Measurements from ENCODE around the gene SEC22A. TPM values are rescaled to one million over a fixed set of nuclear protein-coding genes. Genes with fewer than 3 reads are reported as not detected.
A peak's percentile ranks its signal among the peaks of the same experiment; 100 is the strongest.

SEC22A gene
- total RNA-seq, 3 donors from 2014 or later: 11.7 to 13.7 (median 11.8) TPM

DNA sequence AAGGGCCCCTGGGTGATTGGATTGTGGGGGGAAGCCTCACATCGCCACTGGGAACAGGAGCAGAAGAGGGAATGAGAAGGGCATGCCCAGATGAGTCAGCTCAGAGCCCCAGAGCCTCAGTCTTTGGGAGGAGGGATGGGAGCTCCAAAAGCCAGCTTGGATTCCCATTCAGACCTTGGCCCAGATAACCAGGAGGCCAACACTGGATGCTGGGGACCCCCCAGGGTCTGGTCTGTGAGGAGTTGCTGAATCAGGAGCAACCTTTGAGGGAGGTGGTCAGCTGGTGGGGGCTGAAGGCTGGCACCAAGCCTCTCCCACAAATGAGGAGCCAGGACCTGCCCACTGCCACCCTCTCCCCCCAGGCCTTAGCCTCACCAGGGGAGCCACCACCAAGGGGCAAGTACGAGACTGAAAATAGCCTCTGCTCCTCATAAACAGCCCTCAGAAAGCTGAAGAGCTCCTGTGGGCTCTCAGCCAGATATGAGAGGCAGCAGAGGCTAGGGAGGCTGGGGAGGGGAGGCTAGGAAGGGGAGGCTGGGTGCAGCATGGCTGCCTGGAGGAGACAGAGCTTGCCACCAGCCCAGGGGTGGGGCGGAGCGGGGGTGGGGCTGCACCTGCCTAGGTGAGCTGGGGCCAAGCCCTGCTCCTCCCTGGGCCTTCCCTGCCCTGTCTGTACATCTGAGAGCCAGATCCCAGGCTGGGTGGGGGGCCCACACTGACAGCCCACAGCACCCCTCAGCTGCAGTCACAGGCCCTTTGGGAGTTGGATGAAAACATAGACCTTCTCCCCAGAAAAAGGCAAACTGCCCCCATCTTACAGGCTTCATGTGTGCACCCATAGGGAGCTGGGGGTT, 99.8 kb downstream of the SEC22A start:
- Histone ChIP-seq H3K4me3 (no peak overlapping the region), H3K9me3 (no peaks in the 10 kb centered on the region), H3K4me1 (ENCODE audit: low read depth) (no peaks in the 10 kb centered on the region), H3K36me3 (ENCODE audit: low read depth) (no peaks in the 10 kb centered on the region)
- no peak for TF ChIP-seq CTCF (IDR thresholded peaks at IDR 0.05)
- intact Hi-C loops (cut with DNase I, micrococcal nuclease): no loop called here
- no peak for DNase-seq
- ATAC-seq: no peak

DNA sequence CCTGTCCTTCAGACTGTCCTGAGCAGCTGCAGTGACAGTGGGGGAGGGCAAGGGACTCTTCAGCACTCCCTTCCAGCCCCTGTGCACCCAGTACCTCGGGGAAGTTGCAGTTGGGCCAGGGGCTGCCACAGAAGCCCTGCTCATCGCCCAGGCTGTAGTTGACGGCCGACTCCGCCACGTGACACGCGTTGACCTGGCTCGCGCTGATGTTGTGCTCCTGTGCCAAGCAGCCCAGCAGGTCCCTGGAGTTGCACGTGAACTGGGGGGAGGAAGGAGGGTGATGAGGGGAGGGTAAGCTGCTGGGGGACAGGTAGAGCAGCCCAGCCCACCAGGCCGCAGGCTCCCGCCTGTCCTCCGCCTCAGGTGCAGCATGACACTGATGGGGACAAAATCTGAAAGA, 101.2 kb downstream of the SEC22A start:
- DNase-seq: peak in 1 of 3 donors; percentile 40

DNA sequence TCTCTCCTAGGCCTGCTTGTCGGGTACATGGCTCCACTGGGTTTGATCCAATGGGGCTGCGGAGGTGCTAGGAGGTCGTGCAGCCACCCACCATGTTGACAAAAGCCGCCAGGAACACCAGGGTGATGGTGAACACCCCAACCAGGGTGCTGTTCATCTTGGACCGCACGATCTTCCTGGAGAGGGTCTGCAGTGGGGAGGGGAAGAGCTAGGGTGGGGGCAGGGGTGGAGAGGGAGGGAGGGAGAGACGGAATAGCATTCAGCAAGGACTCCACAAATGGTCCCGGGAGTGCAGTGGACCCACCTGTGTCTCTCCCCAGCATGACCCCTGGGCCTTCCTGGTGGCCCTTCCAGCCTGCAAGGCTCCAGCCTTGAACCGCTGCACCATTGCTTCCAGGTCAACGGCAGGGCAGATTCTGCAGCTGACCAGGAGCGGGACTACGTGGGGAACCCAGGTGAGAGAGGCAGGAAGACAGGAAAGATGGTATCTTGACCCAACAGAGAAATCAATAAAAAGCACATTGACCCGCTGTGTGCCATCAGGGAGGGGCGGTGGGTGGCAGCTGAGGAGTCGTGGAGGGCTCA, 102.3 kb downstream of the SEC22A start:
- no peak for TF ChIP-seq CTCF (IDR thresholded peaks at IDR 0.05)
- no peaks in the 10 kb centered on the region for H3K36me3 ChIP-seq (ENCODE audit: low read depth)
- DNase-seq (peak in 1 of 3 donors; percentile 25), ATAC-seq (no peak)
- H3K9me3 ChIP-seq: no peaks in the 10 kb centered on the region
- intact Hi-C loops (cut with DNase I, micrococcal nuclease): no loop called here
- H3K4me1 ChIP-seq (ENCODE audit: low read depth): no peaks in the 10 kb centered on the region
- no peak overlapping the region for H3K4me3 ChIP-seq

More for the DNA sequence above, 101.2 kb downstream of the SEC22A start:
- no peaks in the 10 kb centered on the region for H3K4me1 ChIP-seq (ENCODE audit: low read depth)
- H3K36me3 ChIP-seq (ENCODE audit: low read depth): no peaks in the 10 kb centered on the region
- intact Hi-C loops (cut with DNase I, micrococcal nuclease): no loop called here
- no peaks in the 10 kb centered on the region for H3K9me3 ChIP-seq
- no peak for ATAC-seq
- H3K4me3 ChIP-seq: no peak overlapping the region
- TF ChIP-seq CTCF (IDR thresholded peaks at IDR 0.05): no peak

- no peak for TF ChIP-seq CTCF (IDR thresholded peaks at IDR 0.05)
- peak in 1 of 3 donors; percentile 5 for DNase-seq
- H3K4me3 ChIP-seq: no peak overlapping the region
- H3K9me3 ChIP-seq: no peaks in the 10 kb centered on the region
- H3K4me1 ChIP-seq (ENCODE audit: low read depth): no peaks in the 10 kb centered on the region
- no peak for ATAC-seq
- intact Hi-C loops (cut with DNase I, micrococcal nuclease): no loop called here
- no peaks in the 10 kb centered on the region for H3K36me3 ChIP-seq (ENCODE audit: low read depth)
Observed at GRCh38 chr3:123305192-123305591, 103.4 kb downstream of the SEC22A start.

GRCh38 chr3:123307064-123307463, 105.3 kb downstream of the SEC22A start:
- TF ChIP-seq CTCF (IDR thresholded peaks at IDR 0.05): no peak
- intact Hi-C loops (cut with DNase I, micrococcal nuclease): no loop called here
- no peaks in the 10 kb centered on the region for H3K4me1 ChIP-seq (ENCODE audit: low read depth)
- H3K36me3 ChIP-seq (ENCODE audit: low read depth): no peaks in the 10 kb centered on the region
- DNase-seq: no peak
- H3K4me3 ChIP-seq: no peak overlapping the region
- ATAC-seq: no peak
- no peaks in the 10 kb centered on the region for H3K9me3 ChIP-seq

All from mucosa of descending colon (tissue), 3 donors.